ENCODE results near the gene UPF3B. TPM values are rescaled to one million over a fixed set of nuclear protein-coding genes. Genes with fewer than 3 reads are reported as not detected.

Gene UPF3B
- total and polyA plus RNA-seq, 9 donors: 3.5 to 11.7 (median 7.7) TPM

DNA sequence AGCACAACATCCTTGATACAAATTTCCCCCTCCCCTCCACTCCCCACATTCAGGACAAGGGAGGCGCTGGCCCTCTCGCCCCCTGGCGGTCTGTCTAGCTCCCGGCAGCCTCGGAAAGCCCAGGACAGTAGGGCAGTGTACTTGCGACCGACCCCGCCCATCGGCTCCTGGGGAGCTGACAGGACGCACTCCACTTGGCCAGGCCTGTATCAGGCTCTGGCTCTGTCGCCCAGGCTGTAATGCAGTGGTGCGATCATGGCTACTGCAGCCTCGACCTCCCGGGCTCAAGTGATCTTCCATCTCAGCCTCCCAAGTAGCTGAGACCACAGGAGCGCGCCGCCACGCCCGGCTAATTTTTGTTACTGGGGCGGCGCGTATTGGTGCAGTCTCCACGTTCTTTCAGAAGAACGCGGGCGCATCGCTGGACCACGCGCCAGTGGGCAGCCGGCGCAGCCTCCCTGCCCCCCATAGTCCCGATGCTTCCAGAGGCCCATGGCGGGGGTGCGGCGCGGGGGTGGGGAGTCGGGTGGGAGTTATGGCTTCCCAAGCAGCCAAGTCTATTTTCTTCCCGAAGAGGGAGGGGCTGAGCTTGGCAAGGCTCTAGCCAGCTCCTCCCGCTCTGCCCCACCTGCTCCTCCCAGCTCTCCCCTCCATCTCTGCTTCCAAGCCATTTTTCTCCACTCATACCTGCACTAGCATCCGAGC lies 35.1 kb upstream of the UPF3B start:
- Histone ChIP-seq H3K27ac (no peak overlapping the region), H3K36me3 (no peaks in the 10 kb centered on the region), H3K9me3 (no peaks in the 10 kb centered on the region), H3K4me1 (ENCODE audit: insufficient read depth) (no peaks in the 10 kb centered on the region), H3K4me3 (no peak overlapping the region), H3K27me3 (no peaks in the 10 kb centered on the region)
- intact Hi-C loops (cut with DNase I): no loop called here
- WGBS, 3 donors: 32 to 55% (median 44%) methylated on average over 40 of the region's 40 CpGs
- DNase-seq: peak in 4 of 5 donors; percentile 18 to 40 (median 26)
- TF ChIP-seq EP300 (IDR thresholded peaks at IDR 0.05) (no peak), POLR2A (IDR thresholded peaks at IDR 0.05) (no peak)
- TF ChIP-seq, protein P1, sequence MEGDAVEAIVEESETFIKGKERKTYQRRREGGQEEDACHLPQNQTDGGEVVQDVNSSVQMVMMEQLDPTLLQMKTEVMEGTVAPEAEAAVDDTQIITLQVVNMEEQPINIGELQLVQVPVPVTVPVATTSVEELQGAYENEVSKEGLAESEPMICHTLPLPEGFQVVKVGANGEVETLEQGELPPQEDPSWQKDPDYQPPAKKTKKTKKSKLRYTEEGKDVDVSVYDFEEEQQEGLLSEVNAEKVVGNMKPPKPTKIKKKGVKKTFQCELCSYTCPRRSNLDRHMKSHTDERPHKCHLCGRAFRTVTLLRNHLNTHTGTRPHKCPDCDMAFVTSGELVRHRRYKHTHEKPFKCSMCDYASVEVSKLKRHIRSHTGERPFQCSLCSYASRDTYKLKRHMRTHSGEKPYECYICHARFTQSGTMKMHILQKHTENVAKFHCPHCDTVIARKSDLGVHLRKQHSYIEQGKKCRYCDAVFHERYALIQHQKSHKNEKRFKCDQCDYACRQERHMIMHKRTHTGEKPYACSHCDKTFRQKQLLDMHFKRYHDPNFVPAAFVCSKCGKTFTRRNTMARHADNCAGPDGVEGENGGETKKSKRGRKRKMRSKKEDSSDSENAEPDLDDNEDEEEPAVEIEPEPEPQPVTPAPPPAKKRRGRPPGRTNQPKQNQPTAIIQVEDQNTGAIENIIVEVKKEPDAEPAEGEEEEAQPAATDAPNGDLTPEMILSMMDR (IDR thresholded peaks at IDR 0.05): no peak

DNA sequence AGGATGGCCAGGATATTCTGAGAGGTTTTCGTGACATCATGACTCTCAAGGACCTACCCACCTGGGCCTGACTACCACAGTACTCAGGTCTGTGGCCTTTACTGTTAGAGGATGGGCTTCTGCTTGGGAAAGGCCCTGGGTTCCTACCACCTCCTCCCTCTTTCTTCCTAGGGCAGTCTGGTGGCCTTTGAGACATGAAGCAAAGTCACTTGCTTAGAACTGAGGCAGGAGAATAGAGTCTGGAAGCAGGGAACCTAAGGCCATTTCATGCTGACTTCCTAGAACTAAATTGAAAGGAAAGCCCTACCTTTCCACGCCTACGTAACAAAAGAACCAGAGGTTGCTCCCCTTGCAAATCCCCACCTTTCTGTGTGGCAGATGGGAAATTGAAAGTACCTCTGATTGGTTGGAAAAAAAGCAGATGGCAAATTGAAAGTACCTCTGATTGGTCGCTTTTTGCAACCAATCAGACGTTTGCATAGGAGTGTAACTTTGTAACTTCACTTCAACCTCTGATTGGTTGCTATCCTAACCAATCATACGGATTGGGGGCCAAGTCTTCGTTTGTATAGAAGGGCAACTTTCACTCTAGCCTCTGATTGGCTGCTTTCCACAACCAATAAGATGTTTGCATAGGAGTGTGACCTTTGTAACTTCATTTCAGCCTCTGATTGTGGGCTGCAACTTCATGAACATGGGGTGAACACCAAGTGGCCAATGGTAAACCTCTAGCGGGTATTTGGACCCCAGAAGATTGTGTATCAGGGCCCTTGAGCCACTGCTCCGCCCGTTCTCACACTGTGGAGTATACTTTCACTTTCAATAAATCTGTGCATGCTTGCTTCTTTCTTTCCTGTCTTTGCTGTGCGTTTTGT lies 33.0 kb upstream of the UPF3B start:
- Histone ChIP-seq H3K4me3 (no peak overlapping the region), H3K4me1 (ENCODE audit: insufficient read depth) (no peaks in the 10 kb centered on the region), H3K36me3 (no peaks in the 10 kb centered on the region), H3K9me3 (no peaks in the 10 kb centered on the region), H3K27ac (no peak overlapping the region), H3K27me3 (no peaks in the 10 kb centered on the region)
- intact Hi-C loops (cut with DNase I): no loop called here
- no peak for DNase-seq
- TF ChIP-seq POLR2A (IDR thresholded peaks at IDR 0.05): no peak
- TF ChIP-seq, protein P1 (IDR thresholded peaks at IDR 0.05): no peak
- TF ChIP-seq EP300 (IDR thresholded peaks at IDR 0.05): no peak
- 70 to 75% (median 73%) methylated on average over 11 of the region's 11 CpGs for WGBS, 3 donors

GRCh38 chrX:119880552-119881437 lies 28.0 kb upstream of the UPF3B start:
- Histone ChIP-seq H3K4me1 (ENCODE audit: insufficient read depth) (no peaks in the 10 kb centered on the region), H3K27ac (no peak overlapping the region), H3K9me3 (no peaks in the 10 kb centered on the region), H3K27me3 (no peaks in the 10 kb centered on the region), H3K36me3 (no peaks in the 10 kb centered on the region), H3K4me3 (no peak overlapping the region)
- peak in 1 of 5 donors; percentile 17 for DNase-seq
- TF ChIP-seq, protein P1 (IDR thresholded peaks at IDR 0.05): peak in 1 of 3 donors; percentile 22
- TF ChIP-seq EP300 (IDR thresholded peaks at IDR 0.05) (no peak), POLR2A (IDR thresholded peaks at IDR 0.05) (no peak)
- 46 to 51% (median 51%) methylated on average over 11 of the region's 11 CpGs for WGBS, 3 donors
- intact Hi-C loops (cut with DNase I): no loop called here

- no peaks in the 10 kb centered on the region for H3K36me3 ChIP-seq
- H3K27me3 ChIP-seq: no peaks in the 10 kb centered on the region
- 61 to 68% (median 62%) methylated on average over 5 of the region's 5 CpGs for WGBS, 3 donors
- no peaks in the 10 kb centered on the region for H3K4me1 ChIP-seq (ENCODE audit: insufficient read depth)
- intact Hi-C loops (cut with DNase I): no loop called here
- TF ChIP-seq, protein P1 (IDR thresholded peaks at IDR 0.05): no peak
- TF ChIP-seq POLR2A (IDR thresholded peaks at IDR 0.05) (no peak), EP300 (IDR thresholded peaks at IDR 0.05) (no peak)
- DNase-seq: no peak
- H3K9me3 ChIP-seq: no peaks in the 10 kb centered on the region
- H3K4me3 ChIP-seq: no peak overlapping the region
- no peak overlapping the region for H3K27ac ChIP-seq
These were observed 27.3 kb upstream of the UPF3B start for GRCh38 chrX:119880076-119880475.
